ENCODE data around the gene GAB3.
"Not testable (repeated sequence)": the region's sequence is repeated elsewhere in the genome, so short reads cannot be mapped to it uniquely, and the experiment has no call there.

GAB3 gene

GRCh38 chrX:154658957-154659356 is 91.9 kb downstream of the GAB3 start:
- DNase-seq (ENCODE audit: low read depth, low spot score): no peak

GRCh38 chrX:154658187-154658586 is 92.7 kb downstream of the GAB3 start:
- DNase-seq (ENCODE audit: low read depth, low spot score): no peak

- no peak for DNase-seq (ENCODE audit: low read depth, low spot score)
Measured at GRCh38 chrX:154657226-154657805, 93.6 kb downstream of the GAB3 start.

- no peak for DNase-seq (ENCODE audit: low read depth, low spot score)
Measured at GRCh38 chrX:154655786-154656185, 95.1 kb downstream of the GAB3 start.

GRCh38 chrX:154655346-154655745 is 95.5 kb downstream of the GAB3 start:
- no peak for DNase-seq (ENCODE audit: low read depth, low spot score)

- DNase-seq (ENCODE audit: low read depth, low spot score): no peak
Measured at GRCh38 chrX:154654925-154655324, 96.0 kb downstream of the GAB3 start.

GRCh38 chrX:154654372-154654771 is 96.5 kb downstream of the GAB3 start:
- no peak for DNase-seq (ENCODE audit: low read depth, low spot score)

- DNase-seq (ENCODE audit: low read depth, low spot score): not testable (repeated sequence)
Measured at GRCh38 chrX:154653413-154653812, 97.5 kb downstream of the GAB3 start, which contains the start of gene CTAG2. TSS of gene CTAG2 (minus strand) at chrX:154653579. CDS start at chrX:154653515, 64 bp downstream.

GRCh38 chrX:154653048-154653401 is 97.9 kb downstream of the GAB3 start:
- DNase-seq (ENCODE audit: low read depth, low spot score): no peak

- no peak for DNase-seq (ENCODE audit: low read depth, low spot score)
Measured at GRCh38 chrX:154652311-154653047, 98.4 kb downstream of the GAB3 start.

- no peak for DNase-seq (ENCODE audit: low read depth, low spot score)
Measured at GRCh38 chrX:154650221-154650510, 100.7 kb downstream of the GAB3 start.

GRCh38 chrX:154649503-154650220 is 101.2 kb downstream of the GAB3 start:
- no peak for DNase-seq (ENCODE audit: low read depth, low spot score)

- DNase-seq (ENCODE audit: low read depth, low spot score): no peak
Measured at GRCh38 chrX:154648931-154649330, 101.9 kb downstream of the GAB3 start.

GRCh38 chrX:154645745-154646378 is 105.0 kb downstream of the GAB3 start:
- DNase-seq (ENCODE audit: low read depth, low spot score): not testable (repeated sequence)

- DNase-seq (ENCODE audit: low read depth, low spot score): not testable (repeated sequence)
Measured at GRCh38 chrX:154643708-154644107, 107.2 kb downstream of the GAB3 start.

- not testable (repeated sequence) for DNase-seq (ENCODE audit: low read depth, low spot score)
Measured at GRCh38 chrX:154641740-154642139, 109.1 kb downstream of the GAB3 start.

GRCh38 chrX:154633661-154634060 is 117.2 kb downstream of the GAB3 start:
- DNase-seq (ENCODE audit: low read depth, low spot score): not testable (repeated sequence)

- DNase-seq (ENCODE audit: low read depth, low spot score): not testable (repeated sequence)
Measured at GRCh38 chrX:154630949-154631348, 119.9 kb downstream of the GAB3 start.

GRCh38 chrX:154628960-154629359 is 121.9 kb downstream of the GAB3 start:
- DNase-seq (ENCODE audit: low read depth, low spot score): not testable (repeated sequence)
